ENCODE results near the gene ITPKC.

The ITPKC gene

DNA sequence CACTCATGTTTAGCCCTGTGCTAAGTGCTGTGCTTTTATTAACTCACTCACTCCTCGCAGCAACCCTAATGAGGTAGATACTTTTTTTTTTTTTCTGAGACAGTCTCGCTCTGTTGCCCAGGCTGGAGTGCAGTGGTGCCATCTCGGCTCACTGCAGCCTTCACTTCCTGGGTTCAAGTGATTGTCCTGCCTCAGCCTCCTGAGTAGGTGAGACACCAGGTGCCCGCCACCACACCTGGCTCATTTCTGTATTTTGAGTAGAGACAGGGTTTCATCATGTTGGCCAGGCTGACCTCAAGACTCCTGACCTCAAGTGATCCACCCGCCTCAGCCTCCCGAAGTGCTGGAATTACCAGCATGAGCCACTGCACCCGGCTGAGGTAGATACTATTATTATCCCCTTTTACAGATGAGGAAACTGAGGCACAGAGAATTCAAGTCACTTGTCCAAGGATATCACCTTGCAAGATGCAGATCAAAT lies 2.5 kb downstream of the ITPKC start:
- peak overlapping the region; percentile 85 for H3K4me3 ChIP-seq (ENCODE audit: low read depth, low read length)
- peak; percentile 37 for DNase-seq (ENCODE audit: low read depth)
- TF ChIP-seq, protein P1, sequence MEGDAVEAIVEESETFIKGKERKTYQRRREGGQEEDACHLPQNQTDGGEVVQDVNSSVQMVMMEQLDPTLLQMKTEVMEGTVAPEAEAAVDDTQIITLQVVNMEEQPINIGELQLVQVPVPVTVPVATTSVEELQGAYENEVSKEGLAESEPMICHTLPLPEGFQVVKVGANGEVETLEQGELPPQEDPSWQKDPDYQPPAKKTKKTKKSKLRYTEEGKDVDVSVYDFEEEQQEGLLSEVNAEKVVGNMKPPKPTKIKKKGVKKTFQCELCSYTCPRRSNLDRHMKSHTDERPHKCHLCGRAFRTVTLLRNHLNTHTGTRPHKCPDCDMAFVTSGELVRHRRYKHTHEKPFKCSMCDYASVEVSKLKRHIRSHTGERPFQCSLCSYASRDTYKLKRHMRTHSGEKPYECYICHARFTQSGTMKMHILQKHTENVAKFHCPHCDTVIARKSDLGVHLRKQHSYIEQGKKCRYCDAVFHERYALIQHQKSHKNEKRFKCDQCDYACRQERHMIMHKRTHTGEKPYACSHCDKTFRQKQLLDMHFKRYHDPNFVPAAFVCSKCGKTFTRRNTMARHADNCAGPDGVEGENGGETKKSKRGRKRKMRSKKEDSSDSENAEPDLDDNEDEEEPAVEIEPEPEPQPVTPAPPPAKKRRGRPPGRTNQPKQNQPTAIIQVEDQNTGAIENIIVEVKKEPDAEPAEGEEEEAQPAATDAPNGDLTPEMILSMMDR (IDR thresholded peaks at IDR 0.05; ENCODE audit: insufficient read depth, low read depth, low read length, missing control alignments), result no peak

DNA sequence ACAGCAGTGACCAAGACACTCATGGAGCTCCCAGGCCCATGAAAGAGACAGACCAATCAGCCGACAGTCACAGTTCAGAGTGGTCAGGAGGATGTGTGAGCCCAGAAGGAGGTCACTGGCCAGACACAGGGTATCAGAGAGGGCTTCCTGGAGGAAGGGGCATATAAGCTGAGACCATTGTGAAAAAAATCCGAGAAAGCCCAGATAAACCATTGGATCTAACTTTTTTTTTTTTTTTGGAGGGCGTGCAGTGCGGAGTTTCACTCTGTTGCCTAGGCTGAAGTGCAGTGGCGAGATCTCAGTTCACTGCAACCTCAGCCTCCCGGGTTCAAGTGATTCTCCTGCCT lies 4.2 kb downstream of the ITPKC start:
- no peak for DNase-seq (ENCODE audit: low read depth)
- no peak overlapping the region for H3K4me3 ChIP-seq (ENCODE audit: low read depth, low read length)
- TF ChIP-seq, protein P1 (IDR thresholded peaks at IDR 0.05; ENCODE audit: insufficient read depth, low read depth, low read length, missing control alignments), result no peak

DNA sequence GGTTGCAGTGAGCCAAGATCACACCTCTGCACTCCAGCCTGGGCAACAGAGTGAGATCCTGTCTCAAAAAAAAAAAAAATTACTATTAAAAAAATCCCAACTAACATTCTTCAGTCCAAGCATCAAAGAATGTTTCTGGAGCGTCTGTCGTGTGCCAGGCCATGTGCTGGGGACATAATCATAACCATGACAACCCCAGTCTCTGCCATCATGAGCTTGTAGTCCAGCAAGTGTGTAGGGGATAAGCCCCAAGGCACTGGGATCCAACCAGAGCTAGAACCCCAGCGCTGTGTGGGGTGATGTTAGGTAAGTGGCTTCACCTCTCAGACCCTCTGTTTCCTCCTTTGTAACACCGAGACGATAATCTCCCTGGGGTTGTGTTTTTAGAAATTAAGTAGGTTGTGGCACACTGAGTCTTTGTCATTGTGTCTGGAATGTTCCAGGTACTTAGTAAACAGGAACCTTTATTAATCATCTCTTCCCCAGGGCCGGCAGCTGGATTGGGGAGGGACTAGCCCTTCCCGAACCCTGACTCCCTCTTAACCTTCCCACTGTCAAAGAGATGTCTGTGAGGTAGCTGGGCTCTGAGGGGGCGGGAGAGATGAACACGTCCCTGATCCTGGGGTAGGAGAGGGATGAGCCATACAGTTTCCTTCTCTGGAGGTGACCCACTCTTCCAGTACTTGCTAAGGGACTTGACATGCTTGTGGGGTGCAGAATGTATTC lies 5.2 kb downstream of the ITPKC start:
- TF ChIP-seq, protein P1 (IDR thresholded peaks at IDR 0.05; ENCODE audit: insufficient read depth, low read depth, low read length, missing control alignments), result no peak
- no peak overlapping the region for H3K4me3 ChIP-seq (ENCODE audit: low read depth, low read length)
- DNase-seq (ENCODE audit: low read depth), result no peak

DNA sequence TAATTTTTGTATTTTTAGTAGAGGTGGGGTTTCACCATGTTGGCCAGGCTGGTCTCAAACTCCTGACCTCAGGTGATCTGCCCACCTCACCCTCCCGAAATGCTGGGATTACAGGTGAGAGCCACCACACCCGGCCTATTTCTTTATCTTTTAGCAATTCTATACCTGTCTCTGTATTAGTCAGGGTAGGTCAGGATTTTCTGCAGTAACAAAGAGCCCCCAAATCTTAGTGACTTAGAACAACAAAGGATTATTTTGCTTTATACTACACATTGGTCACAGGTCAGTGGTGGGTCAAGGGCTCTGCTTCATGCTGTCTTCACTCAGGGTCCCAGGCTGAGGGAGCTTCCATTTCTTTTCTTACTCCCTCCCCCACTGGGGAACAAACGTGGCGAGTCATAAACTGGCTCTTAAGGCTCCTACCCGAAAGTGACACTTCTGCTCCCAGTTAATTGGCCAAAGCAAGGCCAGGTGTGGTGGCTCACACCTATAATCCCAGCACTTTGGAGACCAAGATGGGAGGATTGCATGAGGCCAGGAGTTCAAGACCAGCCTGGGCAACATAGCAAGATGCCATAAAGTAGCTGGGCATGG lies 6.8 kb downstream of the ITPKC start:
- TF ChIP-seq, protein P1 (IDR thresholded peaks at IDR 0.05; ENCODE audit: insufficient read depth, low read depth, low read length, missing control alignments), result no peak
- DNase-seq (ENCODE audit: low read depth), result no peak
- no peak overlapping the region for H3K4me3 ChIP-seq (ENCODE audit: low read depth, low read length)

DNA sequence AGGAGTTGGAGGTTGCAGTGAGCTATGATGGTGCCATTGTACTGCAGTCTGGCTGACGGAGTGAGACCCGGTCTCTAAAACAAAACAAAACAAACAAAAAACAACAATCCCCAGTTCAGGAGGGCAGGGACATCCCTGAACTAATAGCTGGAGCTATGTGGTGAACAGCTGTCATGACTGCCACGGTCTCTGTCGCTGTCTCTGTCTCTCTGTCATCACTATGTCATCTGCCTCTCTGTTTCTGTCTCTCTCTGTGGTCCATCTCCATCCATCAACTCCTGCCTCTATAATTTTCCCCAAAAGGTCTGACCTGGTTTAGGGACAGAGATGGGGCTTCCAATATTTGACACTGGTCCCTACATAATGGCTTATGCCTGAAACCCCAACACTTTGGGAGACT lies 7.4 kb downstream of the ITPKC start:
- no peak overlapping the region for H3K4me3 ChIP-seq (ENCODE audit: low read depth, low read length)
- TF ChIP-seq, protein P1 (IDR thresholded peaks at IDR 0.05; ENCODE audit: insufficient read depth, low read depth, low read length, missing control alignments), result no peak
- no peak for DNase-seq (ENCODE audit: low read depth)

DNA sequence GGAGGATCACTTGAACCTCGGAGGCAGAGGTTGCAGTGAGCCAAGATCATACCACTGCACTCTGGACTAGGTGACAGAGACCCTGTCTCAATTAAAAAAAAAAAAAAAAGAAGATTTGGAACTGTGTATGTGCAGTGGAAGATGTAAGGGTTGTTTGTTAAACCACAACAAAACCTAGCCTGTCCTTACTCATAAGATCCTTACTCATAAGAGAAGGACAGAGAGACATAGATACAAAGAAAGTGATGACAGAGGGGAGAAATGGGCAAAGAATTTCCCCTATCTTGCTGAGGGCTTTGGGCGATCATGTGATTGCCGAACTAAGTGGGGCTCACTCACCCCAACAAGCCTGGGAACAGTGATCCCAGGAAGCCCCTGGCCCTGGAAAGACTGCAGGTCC lies 7.9 kb downstream of the ITPKC start:
- TF ChIP-seq, protein P1 (IDR thresholded peaks at IDR 0.05; ENCODE audit: insufficient read depth, low read depth, low read length, missing control alignments), result no peak
- no peak for DNase-seq (ENCODE audit: low read depth)
- H3K4me3 ChIP-seq (ENCODE audit: low read depth, low read length), result no peak overlapping the region
